Mucosa of gallbladder (tissue), 1 donor: ENCODE results near the gene ATP9A. TPM values are rescaled to one million over a fixed set of nuclear protein-coding genes. Genes with fewer than 3 reads are reported as not detected.
"Not testable (repeated sequence)": the region's sequence is repeated elsewhere in the genome, so short reads cannot be mapped to it uniquely, and the experiment has no call there.

Source experiments
- DNase-seq: peaks from one replicate; pipeline ENCODE4 v3.0.0-alpha.2; 2020; ENCODE audit warnings: low spot score
- total RNA-seq: library from RNA; stranded (reverse); gene quantifications from one replicate; pipeline ENCODE4 v1.2.1, GENCODE V29; 2021
- donor health status: DM: no; HTN: no; CAD: no.

The ATP9A gene
- total RNA-seq, 1 donor from 2014 or later, result 49.5 TPM

DNA sequence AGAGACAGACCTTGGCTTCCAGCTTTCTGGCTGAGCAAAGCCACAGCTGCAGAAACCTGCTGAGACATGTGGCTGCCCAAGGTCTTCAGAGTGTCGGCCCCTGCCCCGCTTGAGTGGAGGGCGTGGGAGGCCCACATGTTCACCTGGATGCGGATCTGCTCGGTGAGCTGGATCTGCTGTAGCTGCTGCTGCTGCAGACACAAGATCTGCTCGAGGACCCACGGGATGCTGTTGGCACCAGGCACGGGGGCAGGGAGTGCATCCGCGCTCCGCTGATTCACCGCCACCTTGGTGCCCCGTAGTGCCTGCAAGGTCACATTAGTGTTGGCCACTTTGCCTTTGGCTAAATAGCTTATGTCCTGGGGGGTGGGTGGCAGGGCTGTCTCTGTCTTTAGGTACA is 23.4 kb upstream of the ATP9A start:
- no peak for DNase-seq

DNA sequence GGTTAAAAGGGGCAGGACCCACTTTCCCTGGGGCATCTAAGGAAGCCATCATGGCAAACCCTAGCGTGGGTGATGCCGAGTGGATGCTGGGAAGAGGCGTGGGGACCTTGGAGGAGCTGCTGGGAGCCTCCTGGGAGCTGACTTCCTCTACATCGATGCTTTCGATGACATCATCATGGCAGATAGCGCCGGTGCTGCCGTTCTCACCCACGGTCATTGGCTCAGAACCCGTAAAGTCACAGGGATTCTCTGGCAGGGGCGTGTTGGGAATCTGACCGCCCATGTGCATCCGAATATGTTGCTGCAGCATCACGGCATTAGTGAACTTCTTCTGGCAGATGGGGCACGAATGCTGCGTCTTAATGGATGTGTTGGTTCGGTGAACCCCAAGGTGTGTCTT is 22.1 kb upstream of the ATP9A start:
- DNase-seq, result no peak

DNA sequence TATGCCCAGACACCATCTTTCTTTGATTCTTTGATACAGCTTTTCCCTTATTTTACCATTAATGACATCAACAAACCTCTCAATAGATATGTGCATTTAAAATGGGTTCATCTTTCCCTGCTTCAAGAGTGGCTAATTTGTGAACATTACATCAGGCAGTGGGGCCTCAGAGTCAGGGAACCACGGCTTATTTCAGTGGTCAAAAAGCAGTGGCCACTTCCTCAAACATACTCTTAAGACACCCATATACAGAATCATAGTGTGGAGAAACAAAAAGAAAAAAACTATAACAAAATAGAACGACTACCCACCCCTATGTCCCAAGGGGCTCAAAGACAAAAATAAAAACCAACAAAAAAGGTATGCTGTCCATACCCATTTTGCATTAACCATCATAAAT is 21.2 kb upstream of the ATP9A start:
- no peak for DNase-seq

- DNase-seq, result no peak
Measured at GRCh38 chr20:51788822-51789221, 20.6 kb upstream of the ATP9A start.

GRCh38 chr20:51784299-51784698 is 16.1 kb upstream of the ATP9A start:
- no peak for DNase-seq

DNA sequence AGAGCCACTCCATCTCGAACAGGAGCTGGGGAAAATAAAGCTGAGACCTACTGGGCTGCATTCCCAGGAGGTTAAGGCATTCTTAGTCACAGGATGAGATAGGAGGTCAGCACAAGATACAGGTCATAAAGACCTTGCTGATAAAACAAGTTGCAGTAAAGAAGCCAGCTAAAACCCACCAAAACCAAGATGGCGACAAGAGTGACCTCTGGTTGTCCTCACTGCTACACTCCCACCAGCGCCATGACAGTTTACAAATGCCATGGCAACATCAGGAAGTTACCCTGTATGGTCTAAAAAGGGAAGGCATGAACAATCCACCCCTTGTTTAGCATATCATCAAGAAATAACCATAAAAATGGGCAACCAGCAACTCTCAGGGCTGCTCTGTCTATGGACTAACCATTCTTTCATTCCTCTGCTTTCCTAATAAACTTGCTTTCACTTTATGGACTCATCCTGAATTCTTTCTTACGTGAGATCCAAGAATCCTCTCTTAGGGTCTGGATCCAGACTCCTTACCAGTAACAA is 10.1 kb upstream of the ATP9A start:
- not testable (repeated sequence) for DNase-seq

DNA sequence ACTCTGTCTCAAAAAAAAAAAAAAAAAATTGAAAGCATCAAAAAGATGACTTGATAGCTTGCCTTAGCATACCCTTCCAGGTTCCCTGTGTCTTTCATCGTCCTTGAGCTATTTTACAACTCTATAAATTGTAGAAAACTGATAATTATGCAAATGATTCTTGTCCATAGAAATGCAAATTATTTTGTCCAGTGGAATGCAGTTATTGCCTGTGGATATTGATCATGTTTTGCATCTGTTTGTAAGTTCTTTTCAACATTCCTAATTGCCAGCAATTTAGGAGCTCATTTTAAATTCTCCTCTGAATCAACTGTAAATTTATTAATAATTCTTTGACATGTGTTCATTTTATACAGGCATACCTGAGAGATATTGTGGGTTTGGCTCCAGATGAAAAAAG is 7.1 kb upstream of the ATP9A start:
- DNase-seq, result no peak

DNA sequence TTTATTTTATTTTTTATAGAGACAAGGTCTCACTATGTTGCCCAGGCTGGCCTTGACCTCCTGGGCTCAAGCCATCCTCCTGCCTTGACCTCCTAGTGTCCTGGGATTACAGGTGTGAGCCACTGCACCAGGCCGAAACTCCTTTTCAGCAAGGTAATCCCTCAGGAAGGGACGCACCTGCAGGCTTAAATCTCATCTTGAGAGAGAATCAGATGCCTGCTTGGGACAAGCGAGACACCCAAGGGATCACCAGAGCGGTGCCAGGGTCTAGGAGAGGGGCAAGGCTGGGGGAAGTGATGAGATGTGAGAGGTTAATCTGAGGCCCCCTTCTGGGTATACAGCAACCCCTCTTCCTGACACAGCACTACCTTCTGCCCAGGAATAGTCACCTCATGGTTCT is 4.0 kb upstream of the ATP9A start:
- no peak for DNase-seq

- no peak for DNase-seq
Measured at GRCh38 chr20:51769976-51770615, 1.9 kb upstream of the ATP9A start.

GRCh38 chr20:51768759-51769517 is 748 bp upstream of the ATP9A start:
- no peak for DNase-seq

- peak; percentile 89 for DNase-seq
Measured at GRCh38 chr20:51766994-51767866, 960 bp downstream of the ATP9A start.

DNA sequence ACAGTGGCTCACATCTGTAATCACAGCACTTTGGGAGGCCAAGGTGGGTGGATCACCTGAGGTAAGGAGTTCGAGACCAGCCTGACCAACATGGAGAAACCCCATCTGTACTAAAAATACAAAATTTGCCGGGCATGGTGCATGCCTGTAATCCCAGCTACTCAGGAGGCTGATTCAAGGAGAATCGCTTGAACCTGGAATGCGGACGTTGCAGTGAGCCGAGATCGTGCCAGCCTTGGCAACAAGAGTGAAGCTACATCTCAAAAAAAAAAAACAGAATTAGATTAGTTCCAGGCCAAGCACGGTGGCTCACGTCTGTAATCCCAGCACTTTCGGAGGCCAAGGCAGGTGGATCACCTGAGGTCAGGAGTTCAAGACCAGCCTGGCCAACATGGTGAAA is 2.8 kb downstream of the ATP9A start:
- not testable (repeated sequence) for DNase-seq

- no peak for DNase-seq
Measured at GRCh38 chr20:51763965-51764602, 4.1 kb downstream of the ATP9A start.

- no peak for DNase-seq
Measured at GRCh38 chr20:51760905-51761546, 7.2 kb downstream of the ATP9A start.

- no peak for DNase-seq
Measured at GRCh38 chr20:51759769-51760510, 8.2 kb downstream of the ATP9A start.

DNA sequence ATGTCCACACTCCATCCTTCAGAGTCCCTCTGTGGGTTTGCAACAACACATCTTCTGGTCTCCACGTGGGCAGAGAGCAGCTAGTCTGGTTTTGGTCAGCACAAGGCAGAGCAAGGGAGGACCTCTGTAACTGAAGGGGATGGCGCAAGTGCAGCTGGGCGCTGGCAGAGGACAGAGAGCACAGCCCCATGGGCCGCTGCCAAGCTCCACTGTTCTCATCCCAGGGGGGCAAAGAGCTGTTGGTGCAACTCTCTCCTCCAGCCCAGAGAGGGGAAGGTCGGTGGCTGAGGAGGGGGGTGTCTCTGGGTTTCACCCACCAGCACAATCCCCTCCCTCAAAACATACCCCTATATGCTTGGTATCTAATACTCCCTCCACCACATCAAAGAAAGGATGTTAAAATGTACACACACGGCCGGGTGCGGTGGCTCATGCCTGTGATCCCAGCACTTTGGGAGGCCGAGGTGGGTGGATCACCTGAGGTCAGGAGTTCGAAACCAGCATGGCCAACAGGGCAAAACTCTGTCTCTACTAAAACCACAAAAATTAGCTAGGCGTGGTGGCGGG is 9.1 kb downstream of the ATP9A start:
- no peak for DNase-seq

- DNase-seq, result no peak
Measured at GRCh38 chr20:51757226-51757625, 11.0 kb downstream of the ATP9A start.

- DNase-seq, result no peak
Measured at GRCh38 chr20:51756653-51757052, 11.5 kb downstream of the ATP9A start.

DNA sequence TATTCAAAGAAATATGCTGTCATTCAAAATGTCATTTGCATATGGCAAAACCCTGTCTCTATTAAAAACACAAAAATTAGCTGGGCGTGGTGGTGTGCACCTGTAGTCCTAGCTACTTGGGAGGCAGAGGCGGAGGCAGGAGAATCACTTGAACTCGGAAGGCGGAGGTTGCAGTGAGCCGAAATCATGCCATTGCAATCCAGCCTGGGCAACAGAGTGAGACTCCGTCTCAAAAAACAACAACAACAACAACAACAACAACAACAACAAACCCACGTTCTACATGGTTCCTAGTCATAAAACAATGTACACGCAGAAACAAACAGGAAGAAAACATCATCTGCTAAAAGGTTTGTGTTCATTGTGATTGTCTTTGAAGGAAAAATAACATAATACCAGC is 15.0 kb downstream of the ATP9A start:
- DNase-seq, result not testable (repeated sequence)

DNA sequence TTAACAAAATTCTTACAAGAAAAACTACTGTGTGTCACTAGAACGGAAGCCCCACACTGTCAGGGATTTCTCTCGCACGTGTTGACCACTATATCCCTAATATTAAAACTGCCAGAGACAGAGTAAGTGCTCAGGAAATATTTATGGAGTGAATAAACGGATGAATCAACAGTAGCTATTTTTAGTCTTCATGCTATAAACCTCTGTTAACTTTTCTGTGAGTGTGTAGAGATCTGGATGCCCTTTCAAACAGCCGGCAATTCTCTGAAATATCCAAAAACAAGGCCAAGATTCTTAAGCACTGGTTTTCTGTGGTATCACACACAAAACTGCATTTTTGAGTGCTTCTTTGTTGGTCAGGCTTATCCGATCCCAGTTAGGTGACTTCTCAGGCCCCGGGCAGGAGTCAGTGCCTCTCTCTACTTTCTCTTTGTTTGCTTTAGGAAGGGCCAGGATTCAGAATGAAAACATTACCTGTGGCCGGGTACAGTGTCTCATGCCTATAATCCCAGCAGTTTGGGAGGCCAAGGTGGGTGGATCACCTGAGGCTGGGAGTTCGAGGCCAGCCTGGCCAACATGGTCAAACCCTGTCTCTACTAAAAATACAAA is 15.7 kb downstream of the ATP9A start:
- DNase-seq, result no peak
